Measurements from ENCODE around the gene HPDL.

The HPDL gene

DNA sequence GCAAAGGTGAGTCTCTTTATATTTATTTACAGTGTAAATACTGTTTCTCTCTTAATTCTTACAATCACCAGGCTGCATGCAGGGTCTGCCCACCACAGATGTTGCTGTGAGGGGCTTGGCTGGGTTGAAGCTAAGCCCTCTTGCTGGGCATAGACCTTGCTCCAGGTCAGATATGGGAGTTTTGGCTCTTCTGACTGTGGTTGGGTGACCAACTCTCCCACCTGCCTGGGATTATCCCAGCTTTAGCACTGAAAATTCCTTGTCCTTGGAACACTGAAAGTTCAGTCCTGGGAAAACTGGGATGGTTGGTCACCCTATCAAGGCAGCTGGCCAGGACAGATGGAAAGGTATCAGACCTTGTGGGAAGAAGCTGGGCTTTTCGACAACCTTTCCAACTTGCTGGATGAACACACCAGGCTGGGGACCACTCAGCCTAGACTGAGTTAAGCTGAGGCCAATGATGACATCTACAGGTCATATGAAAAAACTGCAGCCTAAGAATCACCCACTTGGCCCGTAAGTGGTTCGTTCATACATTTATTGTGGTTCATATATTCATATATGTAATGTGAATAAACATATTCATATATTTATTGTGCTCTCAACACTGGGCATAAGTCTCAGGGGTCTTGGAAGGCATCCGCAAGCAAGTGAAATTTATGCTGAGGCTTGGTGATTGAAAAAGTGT lies 26.6 kb upstream of the HPDL start:
- peak; percentile 69 for DNase-seq (ENCODE audit: extremely low read depth, low read depth)
- TF ChIP-seq, protein P1, sequence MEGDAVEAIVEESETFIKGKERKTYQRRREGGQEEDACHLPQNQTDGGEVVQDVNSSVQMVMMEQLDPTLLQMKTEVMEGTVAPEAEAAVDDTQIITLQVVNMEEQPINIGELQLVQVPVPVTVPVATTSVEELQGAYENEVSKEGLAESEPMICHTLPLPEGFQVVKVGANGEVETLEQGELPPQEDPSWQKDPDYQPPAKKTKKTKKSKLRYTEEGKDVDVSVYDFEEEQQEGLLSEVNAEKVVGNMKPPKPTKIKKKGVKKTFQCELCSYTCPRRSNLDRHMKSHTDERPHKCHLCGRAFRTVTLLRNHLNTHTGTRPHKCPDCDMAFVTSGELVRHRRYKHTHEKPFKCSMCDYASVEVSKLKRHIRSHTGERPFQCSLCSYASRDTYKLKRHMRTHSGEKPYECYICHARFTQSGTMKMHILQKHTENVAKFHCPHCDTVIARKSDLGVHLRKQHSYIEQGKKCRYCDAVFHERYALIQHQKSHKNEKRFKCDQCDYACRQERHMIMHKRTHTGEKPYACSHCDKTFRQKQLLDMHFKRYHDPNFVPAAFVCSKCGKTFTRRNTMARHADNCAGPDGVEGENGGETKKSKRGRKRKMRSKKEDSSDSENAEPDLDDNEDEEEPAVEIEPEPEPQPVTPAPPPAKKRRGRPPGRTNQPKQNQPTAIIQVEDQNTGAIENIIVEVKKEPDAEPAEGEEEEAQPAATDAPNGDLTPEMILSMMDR (IDR thresholded peaks at IDR 0.05; ENCODE audit: low read depth, low read length), result peak; percentile 72

DNA sequence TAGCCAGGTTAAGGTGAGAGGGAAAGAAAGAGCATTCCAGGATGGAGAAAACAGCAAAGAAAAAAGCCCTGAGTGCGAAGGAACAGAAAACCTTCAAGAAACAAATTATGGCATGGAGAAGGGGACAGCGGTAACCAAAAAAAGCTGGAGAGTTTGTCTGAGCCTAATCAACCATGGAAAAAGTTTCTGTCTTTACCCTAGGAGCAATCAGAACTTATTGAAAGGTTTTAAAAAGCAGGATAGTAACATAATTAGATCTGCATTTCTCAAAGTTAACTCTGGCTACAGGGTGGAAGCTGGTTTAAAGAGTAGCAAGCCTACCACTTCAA lies 26.1 kb upstream of the HPDL start:
- no peak for DNase-seq (ENCODE audit: extremely low read depth, low read depth)
- TF ChIP-seq, protein P1 (IDR thresholded peaks at IDR 0.05; ENCODE audit: low read depth, low read length), result no peak

DNA sequence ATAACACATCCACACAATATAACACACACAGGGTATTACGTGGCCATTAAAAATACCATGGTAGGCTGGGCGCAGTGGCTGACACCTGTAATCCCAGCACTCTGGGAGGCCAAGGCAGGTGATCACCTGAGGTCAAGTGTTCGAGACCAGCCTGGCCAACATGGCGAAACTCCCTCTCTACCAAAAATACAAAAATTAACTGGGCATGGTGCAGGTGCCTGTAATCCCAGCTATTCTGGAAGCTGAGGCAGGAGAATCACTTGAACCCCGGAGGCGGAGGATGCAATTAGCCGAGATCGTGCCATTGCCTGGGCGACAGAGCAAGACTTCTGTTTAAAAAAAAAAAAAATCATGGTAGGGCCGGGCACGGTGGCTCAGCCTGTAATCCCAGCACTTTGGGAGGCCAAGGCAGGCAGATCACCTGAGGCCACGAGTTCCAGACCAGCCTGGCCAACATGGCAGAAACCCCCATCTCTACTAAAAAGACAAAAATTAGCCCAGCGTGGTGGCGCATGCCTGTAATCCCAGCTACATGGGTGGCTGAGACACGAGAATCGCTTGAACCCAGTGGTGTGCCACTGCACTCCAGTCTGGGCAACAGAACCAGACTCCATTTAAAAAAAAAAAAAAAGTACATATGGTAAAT lies 24.1 kb upstream of the HPDL start:
- DNase-seq (ENCODE audit: extremely low read depth, low read depth), result no peak

DNA sequence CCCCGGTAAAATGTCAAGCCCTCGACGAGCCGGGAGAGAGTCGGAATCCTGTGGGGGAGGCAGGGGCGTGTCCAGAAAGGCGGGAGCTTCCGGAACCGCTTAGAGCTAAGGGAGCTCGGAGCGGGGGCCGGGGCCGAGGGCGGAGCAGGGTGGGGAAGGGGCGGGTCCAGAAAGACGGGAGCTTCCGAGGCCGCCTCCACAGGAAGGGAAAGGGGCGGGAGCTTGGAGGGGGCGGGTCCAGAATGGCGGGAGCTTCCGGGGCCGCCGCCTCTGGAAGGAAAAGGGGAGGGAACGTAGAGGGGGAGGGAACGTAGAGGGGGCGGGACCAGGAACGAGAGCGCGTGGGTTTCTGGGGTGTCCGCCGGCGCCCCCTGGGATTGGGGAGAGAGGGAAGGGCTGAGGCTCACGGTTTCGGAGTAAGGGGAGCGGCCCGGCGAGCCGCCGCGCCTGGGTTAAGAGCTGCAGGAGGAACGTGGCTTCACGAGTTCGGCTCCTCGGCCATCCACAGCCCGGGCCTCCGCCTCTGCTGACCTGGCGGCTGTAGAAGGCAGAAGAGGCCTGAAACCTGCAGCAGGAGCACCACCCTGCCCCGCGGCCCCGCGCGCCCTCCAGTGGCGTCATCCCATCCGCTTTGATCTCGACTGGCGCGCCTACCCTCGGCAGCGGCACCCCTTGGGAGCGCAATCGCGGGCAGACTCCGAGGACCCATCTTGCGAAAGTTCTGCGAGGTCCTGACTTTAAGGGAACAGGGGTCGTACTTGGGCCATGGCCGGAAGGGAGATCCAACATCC lies 23.0 kb upstream of the HPDL start:
- TF ChIP-seq, protein P1 (IDR thresholded peaks at IDR 0.05; ENCODE audit: low read depth, low read length), result peak; percentile 63

More for the DNA sequence above, 24.1 kb upstream of the HPDL start:
- TF ChIP-seq, protein P1 (IDR thresholded peaks at IDR 0.05; ENCODE audit: low read depth, low read length), result no peak

DNA sequence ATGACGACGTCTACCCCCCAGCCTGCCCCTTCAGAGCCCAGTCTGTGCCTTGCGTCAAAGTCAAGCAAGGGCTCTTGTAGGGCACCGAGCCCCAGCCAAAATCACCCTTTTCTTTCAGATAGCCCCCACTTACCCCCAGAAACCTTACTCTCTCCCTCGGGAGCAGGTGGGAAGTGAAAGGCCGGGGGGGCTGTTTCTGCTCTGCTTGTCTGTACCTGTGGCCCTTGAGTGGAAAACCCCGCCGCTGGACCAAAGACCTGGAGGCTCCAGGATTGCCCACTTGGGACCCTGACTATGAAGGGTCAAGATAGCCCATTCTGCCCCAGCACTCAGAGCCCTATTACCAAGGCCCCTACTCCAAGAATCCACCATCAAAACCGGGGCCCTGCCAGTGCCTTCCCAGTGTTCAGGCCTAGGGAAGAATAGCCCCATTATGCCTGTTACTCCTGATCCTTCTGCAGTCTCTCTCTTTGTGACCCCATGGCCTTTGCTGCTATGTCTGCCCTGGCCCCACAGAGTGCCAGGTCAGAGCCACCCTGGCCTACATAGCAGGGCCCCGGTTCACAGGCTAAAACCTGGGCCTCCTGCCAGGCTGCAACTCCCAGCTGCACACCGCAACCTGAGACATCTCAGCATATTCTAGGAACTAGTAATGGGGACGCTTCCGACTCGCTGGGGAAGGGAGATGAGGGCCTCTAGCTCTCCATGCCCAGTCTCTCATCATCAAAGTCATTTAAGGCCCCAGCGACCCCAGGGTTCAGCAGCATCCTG lies 22.2 kb upstream of the HPDL start:
- DNase-seq (ENCODE audit: extremely low read depth, low read depth), result no peak
- TF ChIP-seq, protein P1 (IDR thresholded peaks at IDR 0.05; ENCODE audit: low read depth, low read length), result no peak

More for the DNA sequence above, 23.0 kb upstream of the HPDL start:
- DNase-seq (ENCODE audit: extremely low read depth, low read depth), result peak; percentile 96

DNA sequence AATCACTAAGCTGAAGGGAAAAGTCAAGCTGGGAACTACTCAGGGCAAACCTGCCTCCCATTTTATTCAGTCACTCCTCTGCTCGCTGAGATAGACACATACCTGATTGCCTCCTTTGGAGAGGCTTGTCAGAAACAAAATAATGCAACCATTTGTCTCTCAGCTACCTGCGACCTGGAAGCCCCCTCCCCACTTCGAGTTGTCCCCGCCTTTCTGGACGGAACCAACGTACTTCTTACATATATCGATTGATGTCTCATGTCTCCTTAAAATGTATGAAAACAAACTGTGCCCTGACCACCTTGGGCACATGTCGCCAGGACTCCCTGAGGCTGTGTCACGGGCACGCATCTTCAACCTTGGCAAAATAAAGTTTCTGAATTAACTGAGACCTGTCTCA lies 21.5 kb upstream of the HPDL start:
- no peak for DNase-seq (ENCODE audit: extremely low read depth, low read depth)
- TF ChIP-seq, protein P1 (IDR thresholded peaks at IDR 0.05; ENCODE audit: low read depth, low read length), result no peak

Data from AG09319 (cell line).